Endothelial cell of umbilical vein (primary cell): ENCODE data around the gene CBLN1. TPM values are rescaled to one million over a fixed set of nuclear protein-coding genes. Genes with fewer than 3 reads are reported as not detected.

Source experiments
- BruUV-seq: library from RNA; stranded (reverse); fragments of 400-500 nt; replicated peaks from 2 replicates; lab custom pipeline; 2021; lab: Mats Ljungman, UMichigan
- CTCF ChIA-PET: fragments of 300-600, 350-600 bp; sonication (Branson Sonifier 250); formaldehyde crosslinking; loops from one replicate; lab custom pipeline; 2021; ENCODE audit warnings: antibody characterized with exemption, inconsistent platforms; lab: Charles Lee
- POLR2A ChIA-PET: fragments of 300-600, 350-600 bp; sonication (Branson Sonifier 250); formaldehyde crosslinking; loops from one replicate; lab custom pipeline; 2021; ENCODE audit warnings: antibody characterized with exemption, inconsistent platforms; lab: Charles Lee
- DNase-seq: peaks from one replicate; pipeline ENCODE4 v3.0.0-alpha.2; 2011; ENCODE audit warnings: low read depth, low spot score
- FAIRE-seq: peaks from 2 replicates; lab custom pipeline; 2011; peaks lifted over from hg19 to GRCh38; lab: Jason Lieb, UNC
- H2AFZ ChIP-seq: 2 replicates; pipeline ENCODE4 v1.6.0; 2012; ENCODE audit warnings: low read depth, low read length, control low read depth, inconsistent platforms
- H3K27ac ChIP-seq: 2 replicates; pipeline ENCODE4 v1.5.1; 2011; ENCODE audit warnings: low read depth, mild to moderate bottlenecking, control low read depth, low read length, moderate library complexity; ENCODE audit not compliant: insufficient read depth
- H3K27me3 ChIP-seq, 2 experiments: 2 replicates each; pipeline versions ENCODE4 v1.6.0 to v1.6.1; 2011; ENCODE audit warnings: low read length in 2 of 2, mixed read lengths in 1 of 2; ENCODE audit not compliant: control insufficient read depth in 2 of 2, insufficient read depth in 2 of 2
- H3K36me3 ChIP-seq, 2 experiments: 2 replicates in 1 of 2; 3 replicates in 1 of 2; pipeline ENCODE4 v1.5.1; 2011; ENCODE audit warnings: low read length in 2 of 2, mild to moderate bottlenecking in 1 of 2, moderate library complexity in 1 of 2; ENCODE audit not compliant: control insufficient read depth in 2 of 2, insufficient read depth in 2 of 2; ENCODE audit errors: extremely low read depth in 1 of 2
- H3K4me1 ChIP-seq: 3 replicates; pipeline ENCODE4 v1.5.1; 2011; ENCODE audit warnings: mild to moderate bottlenecking, low read length; ENCODE audit not compliant: control insufficient read depth, insufficient read depth; ENCODE audit errors: extremely low read depth
- H3K4me2 ChIP-seq: 2 replicates; pipeline ENCODE4 v1.6.1; 2011; ENCODE audit warnings: low read length, control low read depth, mixed read lengths; ENCODE audit not compliant: insufficient read depth
- H3K4me3 ChIP-seq, 3 experiments: fragments of 200-600 bp in 1 of 3; sonication (generic), shearing (Covaris generic) in 1 of 3; replicated peaks in 1 of 3; 2 replicates each; pipeline ENCODE4 v1.5.1; 2011 to 2016; ENCODE audit warnings: control low read depth in 3 of 3, low read length in 3 of 3, mild to moderate bottlenecking in 2 of 3, inconsistent platforms in 1 of 3, low read depth in 1 of 3, moderate library complexity in 1 of 3; ENCODE audit not compliant: insufficient read depth in 1 of 3
- H3K79me2 ChIP-seq: 2 replicates; pipeline ENCODE4 v1.6.0; 2012; ENCODE audit warnings: low read length, inconsistent platforms; ENCODE audit not compliant: control insufficient read depth, insufficient read depth
- H3K9ac ChIP-seq: replicated peaks from 2 replicates; pipeline ENCODE3; 2011; ENCODE audit warnings: low read length, control low read depth; ENCODE audit not compliant: insufficient read depth; ENCODE audit errors: extremely low read depth
- H3K9me1 ChIP-seq: replicated peaks from 3 replicates; pipeline ENCODE4 v1.6.0; 2011; ENCODE audit warnings: mild to moderate bottlenecking, low read length; ENCODE audit not compliant: control insufficient read depth, insufficient read depth; ENCODE audit errors: extremely low read depth
- H3K9me3 ChIP-seq: replicated peaks from 2 replicates; pipeline ENCODE4 v1.5.1; 2012; ENCODE audit warnings: low read length, inconsistent platforms; ENCODE audit not compliant: control insufficient read depth, insufficient read depth
- H4K20me1 ChIP-seq: replicated peaks from 2 replicates; pipeline ENCODE3; 2011; ENCODE audit warnings: mild to moderate bottlenecking, low read length; ENCODE audit not compliant: control insufficient read depth, insufficient read depth; ENCODE audit errors: extremely low read depth
- EZH2 ChIP-seq: IDR thresholded peaks from 2 replicates; pipeline ENCODE4 v1.6.1; 2012; ENCODE audit warnings: borderline replicate concordance, low read depth, mild to moderate bottlenecking, moderate library complexity, low read length, inconsistent platforms; ENCODE audit not compliant: severe bottlenecking
- GATA2 ChIP-seq: IDR thresholded peaks from 2 replicates; pipeline ENCODE4 v1.7.0; 2011; ENCODE audit warnings: low read depth, mild to moderate bottlenecking, moderate library complexity, mixed read lengths, low read length; ENCODE audit not compliant: insufficient read length, insufficient read depth
- JUN ChIP-seq: IDR thresholded peaks from 2 replicates; pipeline ENCODE4 v1.6.1; 2011; ENCODE audit warnings: borderline replicate concordance, low read depth; ENCODE audit not compliant: insufficient read length, insufficient read depth
- MYC ChIP-seq: IDR thresholded peaks from one replicate; pipeline ENCODE4 v1.6.1; 2011; ENCODE audit warnings: mild to moderate bottlenecking, low read depth, low read length
- POLR2AphosphoS5 ChIP-seq: IDR thresholded peaks from 2 replicates; pipeline ENCODE4 v1.6.1; 2012; ENCODE audit warnings: low read depth, mild to moderate bottlenecking, control low read depth, low read length, moderate library complexity; ENCODE audit not compliant: insufficient read depth
- dilution Hi-C: fragments of 300-500 bp; cut with MboI; formaldehyde crosslinking; loops from one replicate; pipeline ENCODE4 v1.15.0; 2019; ENCODE audit warnings: low sequenced_read_pairs; ENCODE audit not compliant: extremely low pct_ligation_motif_present
- intact Hi-C: fragments of 100-400 bp; cut with micrococcal nuclease; formaldehyde crosslinking; loops from one replicate; pipeline ENCODE4 v1.10.0; 2022
- polyA plus RNA-seq, 4 experiments: library from polyadenylated mRNA; depleted of rRNA in 3 of 4; stranded (reverse) in 3 of 4; unstranded in 1 of 4; fragments of >200 nt; gene quantifications; 2 replicates each; pipeline versions ENCODE4 v1.2.1 to v1.2.3, GENCODE V29; 2011 to 2012; ENCODE audit warnings: missing spikeins in 1 of 4
- total RNA-seq: library from RNA; stranded (reverse); gene quantifications from 2 replicates; pipeline ENCODE4 v1.2.3, GENCODE V29; 2021
- TF ChIP-seq, protein P1 (sequence below): IDR thresholded peaks from 2 replicates; pipeline ENCODE4 v1.6.1; 2011; ENCODE audit not compliant: insufficient read depth, insufficient read length

Gene CBLN1
- total and polyA plus RNA-seq, 2 donors (not counting 3 experiments of a cell fraction or from before 2014, with no cell fraction given) = not detected

DNA sequence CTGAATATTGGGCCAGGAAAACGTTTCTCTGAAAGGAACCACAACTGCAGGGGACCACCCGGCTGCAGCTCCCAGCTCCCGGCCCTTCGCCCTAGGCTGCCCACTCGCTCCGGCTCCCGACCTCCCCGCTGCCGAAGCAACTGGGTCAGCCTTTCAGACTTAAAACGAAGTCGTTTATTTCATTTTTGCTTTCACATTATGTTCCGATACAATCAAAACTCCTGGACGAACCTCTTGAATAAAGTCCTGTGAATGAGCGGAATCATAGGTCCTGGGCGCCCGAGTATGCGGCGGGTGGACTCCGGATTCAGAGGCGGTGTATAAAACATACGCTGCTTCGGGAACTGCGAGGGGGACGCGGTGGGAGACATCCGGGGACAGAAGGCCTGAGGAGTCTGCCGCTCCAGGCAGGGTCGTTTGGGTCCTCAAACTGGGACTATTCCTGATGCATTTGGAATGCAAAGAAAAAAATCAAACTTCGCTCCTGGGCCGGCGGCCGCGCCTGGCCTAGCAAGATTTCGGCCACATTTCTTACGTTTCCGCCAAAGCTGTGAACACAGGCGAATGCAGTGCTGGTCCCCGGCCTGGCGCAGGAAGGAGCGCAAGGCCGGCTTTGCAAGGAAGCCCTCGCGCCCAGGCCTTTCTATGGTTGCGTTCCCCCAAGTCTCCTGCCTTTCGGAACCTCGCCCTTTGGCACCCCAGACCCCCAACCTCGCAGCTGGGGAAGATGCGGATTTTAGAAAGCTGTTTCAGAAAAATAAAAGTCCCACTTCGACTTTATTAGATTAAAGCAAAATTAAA is 3.7 kb downstream of the CBLN1 start:
- no TSS peak for BruUV-seq
- no peaks in the 10 kb centered on the region for H4K20me1 ChIP-seq
- DNase-seq = no peak
- no peak for FAIRE-seq
- H3K79me2 ChIP-seq = no peaks in the 10 kb centered on the region
- no peak for TF ChIP-seq MYC
- TF ChIP-seq JUN = no peak
- peak; percentile 75 for TF ChIP-seq EZH2
- no peak for TF ChIP-seq POLR2AphosphoS5
- TF ChIP-seq, protein P1, sequence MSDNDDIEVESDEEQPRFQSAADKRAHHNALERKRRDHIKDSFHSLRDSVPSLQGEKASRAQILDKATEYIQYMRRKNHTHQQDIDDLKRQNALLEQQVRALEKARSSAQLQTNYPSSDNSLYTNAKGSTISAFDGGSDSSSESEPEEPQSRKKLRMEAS = no peak
- H2AFZ ChIP-seq = no peak overlapping the region
- dilution Hi-C loops = no loop called here
- ChIA-PET CTCF (no interaction called here), POLR2A (no interaction called here)
- no peaks in the 10 kb centered on the region for H3K9me1 ChIP-seq
- no peak overlapping the region for H3K4me3 ChIP-seq
- H3K9me3 ChIP-seq = no peaks in the 10 kb centered on the region
- intact Hi-C loops = no loop called here
- H3K36me3 ChIP-seq = no peaks in the 10 kb centered on the region
- H3K27me3 ChIP-seq = peaks cover 59 to 65% of the 10 kb centered on the region in 2 experiments
- no peak overlapping the region for H3K27ac ChIP-seq
- H3K9ac ChIP-seq = no peak overlapping the region
- no peak overlapping the region for H3K4me2 ChIP-seq
- peaks cover 2% of the 10 kb centered on the region for H3K4me1 ChIP-seq

DNA sequence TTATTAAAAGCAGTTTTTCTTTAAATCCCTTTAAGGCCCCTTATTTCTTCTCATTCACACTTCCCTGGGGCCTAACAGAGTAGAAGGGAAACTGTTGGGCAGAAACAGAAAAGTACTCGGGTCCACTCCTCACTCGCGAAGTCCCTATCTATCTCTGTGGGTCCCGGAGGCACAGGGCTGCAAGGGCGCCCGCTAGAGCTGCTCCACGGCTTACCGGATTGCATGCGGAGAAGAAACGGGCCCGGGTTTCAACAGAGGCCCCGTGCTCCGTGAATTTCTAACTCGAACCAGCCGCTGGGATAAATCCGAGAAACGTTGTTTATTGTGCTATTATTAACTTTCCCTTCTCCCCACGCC is 4.3 kb downstream of the CBLN1 start:
- BruUV-seq = no TSS peak
- intact Hi-C loops = no loop called here
- Histone ChIP-seq H3K79me2 (no peaks in the 10 kb centered on the region), H3K36me3 (no peaks in the 10 kb centered on the region), H3K27me3 (peaks cover 57 to 60% of the 10 kb centered on the region in 2 experiments), H3K4me2 (no peak overlapping the region), H3K9me1 (no peaks in the 10 kb centered on the region), H2AFZ (no peak overlapping the region), H3K4me3 (no peak overlapping the region), H3K9me3 (no peaks in the 10 kb centered on the region), H3K9ac (no peak overlapping the region), H4K20me1 (no peaks in the 10 kb centered on the region), H3K4me1 (peaks cover 2% of the 10 kb centered on the region), H3K27ac (no peak overlapping the region)
- CTCF ChIA-PET = no interaction called here
- dilution Hi-C loops = no loop called here
- TF ChIP-seq, protein P1 = no peak
- TF ChIP-seq JUN = no peak
- TF ChIP-seq GATA2 = no peak
- no peak for FAIRE-seq
- POLR2A ChIA-PET = no interaction called here
- no peak for DNase-seq
